NCI-H345 (cell line): ENCODE measurements around the gene USP35.

Source experiments
- DNase-seq: peaks from one replicate; lab custom pipeline; 2025; lab: John Stamatoyannopoulos, UW

USP35 gene

GRCh38 chr11:78196661-78197091, 8.0 kb downstream of the USP35 start:
- no peak for DNase-seq

GRCh38 chr11:78197816-78198215, 9.1 kb downstream of the USP35 start:
- no peak for DNase-seq

- no peak for DNase-seq
Measured at GRCh38 chr11:78199015-78199652, 10.4 kb downstream of the USP35 start.

GRCh38 chr11:78199653-78200015, 10.9 kb downstream of the USP35 start:
- no peak for DNase-seq

GRCh38 chr11:78200061-78200460, 11.3 kb downstream of the USP35 start:
- no peak for DNase-seq

- no peak for DNase-seq
Measured at GRCh38 chr11:78200553-78200952, 11.8 kb downstream of the USP35 start.

GRCh38 chr11:78201096-78201818, 12.5 kb downstream of the USP35 start:
- DNase-seq: no peak

- no peak for DNase-seq
Measured at GRCh38 chr11:78202733-78203167, 14.0 kb downstream of the USP35 start.

- DNase-seq: no peak
Measured at GRCh38 chr11:78203184-78203583, 14.5 kb downstream of the USP35 start.

GRCh38 chr11:78205256-78205655, 16.5 kb downstream of the USP35 start:
- DNase-seq: no peak

- DNase-seq: no peak
Measured at GRCh38 chr11:78205691-78206090, 17.0 kb downstream of the USP35 start.

GRCh38 chr11:78207532-78208256, 19.0 kb downstream of the USP35 start:
- no peak for DNase-seq

- DNase-seq: no peak
Measured at GRCh38 chr11:78208257-78209165, 19.8 kb downstream of the USP35 start.

- DNase-seq: no peak
Measured at GRCh38 chr11:78209478-78209877, 20.8 kb downstream of the USP35 start.

- DNase-seq: no peak
Measured at GRCh38 chr11:78210000-78210608, 21.4 kb downstream of the USP35 start.

- DNase-seq: no peak
Measured at GRCh38 chr11:78211565-78211964, 22.8 kb downstream of the USP35 start.

GRCh38 chr11:78212586-78213371, 24.1 kb downstream of the USP35 start:
- DNase-seq: no peak

GRCh38 chr11:78213526-78214330, 25.0 kb downstream of the USP35 start:
- peak; percentile 30 for DNase-seq

GRCh38 chr11:78214331-78215194, 25.8 kb downstream of the USP35 start:
- no peak for DNase-seq
